ENCODE measurements around the gene DZIP3.

GRCh38 chr3:108629974-108630373, 40.5 kb downstream of the DZIP3 start:
- TF ChIP-seq ZNF274 (IDR thresholded peaks at IDR 0.05; ENCODE audit: low read depth, low read length): no peak
- no peak for TF ChIP-seq SUZ12 (IDR thresholded peaks at IDR 0.05; ENCODE audit: extremely low read depth, insufficient read depth, insufficient read length)
- no peak for TF ChIP-seq YY1 (IDR thresholded peaks at IDR 0.05; ENCODE audit: insufficient read depth, insufficient read length)

All from NT2/D1 (cell line).